Smooth muscle cell of the umbilical artery (primary cell): ENCODE data around the gene DNAJA3. TPM values are rescaled to one million over a fixed set of nuclear protein-coding genes. Genes with fewer than 3 reads are reported as not detected.

Experiments
- total RNA-seq: library from RNA; depleted of rRNA; stranded (reverse); fragments of >200 nt; gene quantifications from 2 replicates; pipeline ENCODE4 v1.2.3, GENCODE V29; 2014

Gene DNAJA3
- 40.4 and 62.3 TPM in 2 replicates for total RNA-seq

DNA sequence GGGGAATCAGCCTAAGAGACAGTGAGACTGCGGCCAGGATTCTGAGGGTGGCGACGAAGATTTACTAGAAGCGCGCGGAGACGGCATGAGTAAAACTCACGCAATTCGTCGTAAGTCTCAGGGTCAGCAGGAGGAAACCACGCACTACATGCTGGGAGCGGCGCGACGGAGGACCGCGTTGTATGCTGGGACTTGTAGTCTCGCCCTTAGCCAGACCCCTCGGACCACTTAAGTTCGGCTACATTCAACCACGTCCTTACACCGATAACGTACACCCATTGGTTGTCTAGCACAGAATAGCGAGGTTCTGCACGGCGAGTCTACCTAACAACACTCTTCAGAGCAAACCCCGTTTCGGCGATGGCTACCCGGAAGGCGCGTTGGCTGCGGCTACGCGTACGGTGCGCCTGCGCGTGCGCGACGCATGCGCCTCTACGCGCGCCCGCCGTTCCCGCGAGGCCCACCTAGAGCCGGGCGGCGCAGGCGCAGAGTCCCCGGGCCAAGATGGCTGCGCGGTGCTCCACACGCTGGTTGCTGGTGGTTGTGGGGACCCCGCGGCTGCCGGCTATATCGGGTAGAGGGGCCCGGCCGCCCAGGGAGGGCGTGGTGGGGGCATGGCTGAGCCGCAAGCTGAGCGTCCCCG lies at the start of gene DNAJA3:
TSS of gene DNAJA3 (plus strand) at position 491 of the 643 bp plus-strand sequence. CDS start at position 505, 14 bp downstream.

GRCh38 chr16:4416200-4417032 lies 9.3 kb upstream of the DNAJA3 start, which contains the start of gene CORO7:
TSS of gene CORO7 (minus strand) at chr16:4416596. CDS start at chr16:4416518, 78 bp downstream.

DNA sequence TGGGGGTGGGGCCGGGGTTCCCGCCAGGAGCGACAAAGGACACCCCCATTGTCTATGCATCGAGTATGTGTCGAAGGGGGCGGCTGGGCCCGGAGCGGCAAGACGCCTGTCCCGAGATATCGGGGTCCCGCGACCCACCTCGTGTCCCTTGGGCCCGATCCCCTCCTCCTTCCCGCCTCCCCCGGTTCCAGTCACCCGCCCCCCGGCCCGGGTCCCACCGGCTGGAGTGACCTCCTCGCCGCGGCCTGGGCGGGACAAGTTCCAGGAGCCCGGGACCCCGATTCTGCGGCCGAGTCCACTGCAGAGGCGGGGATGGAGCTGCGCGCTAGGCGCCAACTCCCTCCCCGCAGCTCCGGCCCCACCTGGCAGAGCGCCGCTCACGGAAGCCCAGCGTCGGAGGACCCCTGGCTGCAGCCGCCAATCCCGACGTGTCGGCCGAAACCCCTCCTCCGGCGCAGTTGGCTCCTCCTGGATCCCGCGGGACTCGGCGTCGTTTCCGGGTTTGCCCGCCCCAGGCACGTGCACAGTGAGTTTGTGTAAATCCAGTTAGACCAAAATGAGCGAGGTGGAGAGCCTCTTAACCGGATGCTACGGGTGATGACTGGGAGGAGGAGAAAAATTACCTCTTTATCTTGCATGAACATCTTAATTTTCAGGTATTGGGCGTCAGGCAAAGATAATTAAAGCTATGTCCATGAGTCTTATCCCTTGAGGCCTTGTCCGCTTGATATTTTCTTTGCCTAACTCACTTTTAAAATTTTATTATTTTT lies 48.7 kb downstream of the DNAJA3 start, which contains the start of gene NMRAL1:
TSS of gene NMRAL1 (minus strand) at position 434 of the 770 bp plus-strand sequence. CDS start 493 bp downstream, outside the sequence.

GRCh38 chr16:4475880-4476788 lies 50.5 kb downstream of the DNAJA3 start, which contains the start of gene HMOX2:
TSS of gene HMOX2 (plus strand) at chr16:4476398. CDS start at chr16:4505525, 29,127 bp downstream.

Other genes starting within 250 kb of the DNAJA3 start
- not detected in 2 replicates for gene SRL, start 183.8 kb upstream of the DNAJA3 start, total RNA-seq
- gene TFAP4, start 152.8 kb upstream of the DNAJA3 start, total RNA-seq = 4.2 and 5.8 TPM in 2 replicates
- gene GLIS2, start 109.8 kb upstream of the DNAJA3 start, total RNA-seq = 3.3 and 5.3 TPM in 2 replicates
- 13.3 and 31.2 TPM in 2 replicates for gene PAM16, start 74.5 kb upstream of the DNAJA3 start, total RNA-seq
- gene VASN, start 54.0 kb upstream of the DNAJA3 start, total RNA-seq = 97.5 and 122 TPM in 2 replicates
- 9.2 and 26.6 TPM in 2 replicates for gene CORO7, start 9.3 kb upstream of the DNAJA3 start, total RNA-seq
- gene NMRAL1, start 48.8 kb downstream of the DNAJA3 start, total RNA-seq = 41.4 and 47.8 TPM in 2 replicates
- gene HMOX2, start 50.5 kb downstream of the DNAJA3 start, total RNA-seq = 58.8 and 85.1 TPM in 2 replicates
- 13.4 and 17.3 TPM in 2 replicates for gene CDIP1, start 112.9 kb downstream of the DNAJA3 start, total RNA-seq
- gene C16orf96, start 130.5 kb downstream of the DNAJA3 start, total RNA-seq = not detected in 2 replicates
- gene UBALD1, start 189.0 kb downstream of the DNAJA3 start, total RNA-seq = 8.3 and 8.6 TPM in 2 replicates
- 24.1 and 56.4 TPM in 2 replicates for gene MGRN1, start 199.0 kb downstream of the DNAJA3 start, total RNA-seq